Spinal cord (tissue), 10 donors: ENCODE results near the gene CD274. TPM values are rescaled to one million over a fixed set of nuclear protein-coding genes. Genes with fewer than 3 reads are reported as not detected.
"Not testable (repeated sequence)": the region's sequence is repeated elsewhere in the genome, so short reads cannot be mapped to it uniquely, and the experiment has no call there.

Source experiments
- DNase-seq, 6 donors: peaks; one replicate each; pipeline versions ENCODE4 v3.0.0 to v3.0.0-alpha.2; 2013 to 2015; ENCODE audit warnings: low spot score in 6 of 6, low read depth in 4 of 6
- H3K27ac ChIP-seq: one replicate; pipeline ENCODE4 v1.5.1; 2013; ENCODE audit warnings: low read depth, low read length, control low read depth
- H3K27me3 ChIP-seq: one replicate; pipeline ENCODE4 v1.6.1; 2013; ENCODE audit warnings: low read length; ENCODE audit not compliant: control insufficient read depth, insufficient read depth
- H3K36me3 ChIP-seq: one replicate; pipeline ENCODE4 v1.6.1; 2013; ENCODE audit warnings: low read length; ENCODE audit not compliant: control insufficient read depth, insufficient read depth
- H3K4me1 ChIP-seq: one replicate; pipeline ENCODE4 v1.6.1; 2013; ENCODE audit warnings: low read length; ENCODE audit not compliant: control insufficient read depth, insufficient read depth
- H3K4me3 ChIP-seq: one replicate; pipeline ENCODE4 v1.5.1; 2013; ENCODE audit warnings: low read depth, low read length, control low read depth
- H3K9me3 ChIP-seq: one replicate; pipeline ENCODE4 v1.6.1; 2013; ENCODE audit warnings: low read length; ENCODE audit not compliant: control insufficient read depth, insufficient read depth
- WGBS: methylation state at CpG from one replicate; pipeline ENCODE4 v1.1.5; 2013; ENCODE audit warnings: missing lambda C conversion rate; ENCODE audit not compliant: insufficient coverage; 5-methylcytosine and 5-hydroxymethylcytosine counted together
- polyA plus RNA-seq, 2 donors: library from polyadenylated mRNA; unstranded; fragments of 120-200 nt; gene quantifications; one replicate each; pipeline ENCODE4 v1.2.1, GENCODE V29; 2013; ENCODE audit not compliant: insufficient read length in 2 of 2
- total RNA-seq, 2 donors: library from RNA; depleted of rRNA in 1 of 2; stranded (reverse); fragments of 120-200 nt in 1 of 2; fragments of >200 nt in 1 of 2; gene quantifications; one replicate each; pipeline versions ENCODE4 v1.2.3 to v1.2.4, GENCODE V29; 2013 to 2014
- donor health status: healthy.

CD274 gene
- total and polyA plus RNA-seq, 4 donors = 1.4 to 2.8 (median 1.9) TPM

DNA sequence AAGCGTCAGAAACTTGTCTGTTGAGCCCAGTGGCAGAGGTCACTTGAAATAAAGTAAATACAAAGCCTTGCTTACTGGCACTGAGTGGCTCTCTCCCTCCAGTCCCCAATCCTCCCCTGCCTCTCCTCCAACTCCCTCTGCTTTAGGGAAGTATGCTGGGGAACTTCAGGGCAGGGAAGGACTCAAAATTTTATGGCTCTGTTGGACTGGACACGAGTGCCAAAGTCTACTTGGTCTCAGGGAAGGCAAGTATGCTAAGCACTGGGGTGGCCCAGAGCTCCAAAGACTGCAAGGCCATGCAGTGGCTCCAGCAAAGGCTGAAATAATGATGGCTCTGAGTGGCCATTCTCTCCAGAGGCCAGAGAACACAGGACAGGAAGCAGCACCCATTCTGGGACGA lies 22.2 kb upstream of the CD274 start:
- DNase-seq = no peak
- no peak overlapping the region for H3K4me3 ChIP-seq
- H3K36me3 ChIP-seq = peaks cover 13% of the 10 kb centered on the region
- no peaks in the 10 kb centered on the region for H3K4me1 ChIP-seq
- 79% methylated on average over 2 of the region's 3 CpGs for WGBS
- no peak overlapping the region for H3K27ac ChIP-seq
- no peaks in the 10 kb centered on the region for H3K27me3 ChIP-seq
- H3K9me3 ChIP-seq = no peaks in the 10 kb centered on the region

GRCh38 chr9:5428794-5429528 lies 21.4 kb upstream of the CD274 start:
- Histone ChIP-seq H3K27ac (no peak overlapping the region), H3K9me3 (no peaks in the 10 kb centered on the region), H3K4me3 (no peak overlapping the region), H3K4me1 (no peaks in the 10 kb centered on the region), H3K27me3 (no peaks in the 10 kb centered on the region), H3K36me3 (peaks cover 20% of the 10 kb centered on the region)
- no peak for DNase-seq
- 100% methylated on average over 1 of the region's 2 CpGs for WGBS

DNA sequence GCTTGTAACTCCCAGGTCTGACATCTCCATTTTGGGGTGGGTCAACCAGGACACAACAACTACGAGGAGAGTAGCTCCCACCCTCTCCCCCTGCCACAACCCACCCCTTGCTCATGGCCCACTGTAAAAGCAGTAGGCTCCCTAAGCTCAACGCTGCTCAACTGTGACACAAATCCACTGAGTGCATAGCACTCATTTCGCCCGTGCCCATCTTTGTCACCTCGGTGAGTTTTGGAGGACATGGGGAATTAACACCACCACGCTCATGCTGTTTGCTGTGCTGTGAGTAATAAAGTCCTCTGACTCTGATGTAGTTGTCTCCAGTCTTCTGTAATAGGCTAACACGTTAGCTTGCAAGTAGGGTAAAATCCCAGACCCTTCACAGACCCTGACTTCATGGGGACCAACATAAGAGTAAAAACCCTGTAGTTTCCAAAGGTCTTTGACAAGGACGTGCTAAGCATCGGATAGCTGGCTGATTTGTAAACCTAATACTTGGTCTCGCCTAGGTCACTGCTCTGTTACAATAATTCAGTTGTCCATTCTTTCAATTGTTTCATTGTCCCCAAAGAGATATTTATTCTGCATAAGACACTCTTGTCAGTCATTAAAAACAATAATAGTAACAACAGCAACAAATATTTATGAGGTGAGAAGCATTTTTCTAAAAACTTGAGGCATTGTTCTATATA lies 20.3 kb upstream of the CD274 start:
- Histone ChIP-seq H3K27me3 (no peaks in the 10 kb centered on the region), H3K27ac (no peak overlapping the region), H3K36me3 (peaks cover 27% of the 10 kb centered on the region), H3K4me1 (no peaks in the 10 kb centered on the region), H3K4me3 (no peak overlapping the region), H3K9me3 (no peaks in the 10 kb centered on the region)
- no peak for DNase-seq
- 94% methylated on average over 9 of the region's 10 CpGs for WGBS

DNA sequence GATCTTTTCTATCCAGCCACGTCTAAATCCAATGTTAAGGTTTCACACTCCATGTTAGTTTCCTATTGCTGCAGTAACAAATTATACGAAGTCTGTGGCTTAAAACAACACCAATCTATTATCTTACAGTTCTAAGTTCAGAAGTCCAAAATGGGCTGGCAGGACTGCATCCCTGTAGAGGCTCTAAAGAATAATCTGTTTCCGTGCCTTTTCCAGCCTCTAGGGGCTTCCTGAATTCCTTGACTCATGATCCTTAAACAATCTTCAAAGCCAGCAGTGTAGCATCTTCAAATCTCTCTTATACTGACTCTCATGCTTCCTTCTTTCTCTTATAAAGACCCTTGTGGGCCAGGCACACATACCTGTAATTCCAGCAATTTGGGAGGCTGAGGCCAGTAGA lies 19.4 kb upstream of the CD274 start:
- no peak for DNase-seq
- H3K4me1 ChIP-seq = no peaks in the 10 kb centered on the region
- H3K27me3 ChIP-seq = no peaks in the 10 kb centered on the region
- 96% methylated on average over 2 of the region's 3 CpGs for WGBS
- no peak overlapping the region for H3K27ac ChIP-seq
- peaks cover 29% of the 10 kb centered on the region for H3K36me3 ChIP-seq
- H3K9me3 ChIP-seq = no peaks in the 10 kb centered on the region
- H3K4me3 ChIP-seq = no peak overlapping the region

- H3K9me3 ChIP-seq, DNase-seq, H3K27me3 ChIP-seq, H3K27ac ChIP-seq, H3K4me1 ChIP-seq, H3K4me3 ChIP-seq: not testable (repeated sequence)
- peaks cover 29% of the 10 kb centered on the region for H3K36me3 ChIP-seq
- WGBS = 99% methylated on average over 21 of the region's 24 CpGs
Observed at GRCh38 chr9:5432890-5433289, 17.5 kb upstream of the CD274 start.

DNA sequence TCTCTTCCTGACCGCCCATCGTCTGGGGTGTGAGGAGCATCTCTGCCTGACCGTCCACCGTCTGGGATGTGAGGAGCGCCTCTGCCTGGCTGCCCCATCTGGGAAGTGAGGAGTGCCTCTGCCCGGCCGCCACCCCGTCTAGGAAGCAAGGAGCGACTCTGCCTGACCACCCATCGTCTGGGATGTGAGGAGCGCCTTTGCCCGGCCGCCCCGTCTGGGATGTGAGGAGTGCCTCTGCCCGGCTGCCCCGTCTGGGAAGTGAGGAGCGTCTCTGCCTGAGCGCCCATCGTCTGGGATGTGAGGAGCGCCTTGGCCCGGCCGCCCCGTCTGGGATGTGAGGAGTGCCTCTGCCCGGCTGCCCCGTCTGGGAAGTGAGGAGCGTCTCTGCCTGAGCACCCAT lies 17.0 kb upstream of the CD274 start:
- DNase-seq, H3K4me1 ChIP-seq, H3K9me3 ChIP-seq, H3K4me3 ChIP-seq, H3K27ac ChIP-seq, H3K27me3 ChIP-seq: not testable (repeated sequence)
- WGBS = 92% methylated on average over 26 of the region's 26 CpGs
- H3K36me3 ChIP-seq = peaks cover 29% of the 10 kb centered on the region

DNA sequence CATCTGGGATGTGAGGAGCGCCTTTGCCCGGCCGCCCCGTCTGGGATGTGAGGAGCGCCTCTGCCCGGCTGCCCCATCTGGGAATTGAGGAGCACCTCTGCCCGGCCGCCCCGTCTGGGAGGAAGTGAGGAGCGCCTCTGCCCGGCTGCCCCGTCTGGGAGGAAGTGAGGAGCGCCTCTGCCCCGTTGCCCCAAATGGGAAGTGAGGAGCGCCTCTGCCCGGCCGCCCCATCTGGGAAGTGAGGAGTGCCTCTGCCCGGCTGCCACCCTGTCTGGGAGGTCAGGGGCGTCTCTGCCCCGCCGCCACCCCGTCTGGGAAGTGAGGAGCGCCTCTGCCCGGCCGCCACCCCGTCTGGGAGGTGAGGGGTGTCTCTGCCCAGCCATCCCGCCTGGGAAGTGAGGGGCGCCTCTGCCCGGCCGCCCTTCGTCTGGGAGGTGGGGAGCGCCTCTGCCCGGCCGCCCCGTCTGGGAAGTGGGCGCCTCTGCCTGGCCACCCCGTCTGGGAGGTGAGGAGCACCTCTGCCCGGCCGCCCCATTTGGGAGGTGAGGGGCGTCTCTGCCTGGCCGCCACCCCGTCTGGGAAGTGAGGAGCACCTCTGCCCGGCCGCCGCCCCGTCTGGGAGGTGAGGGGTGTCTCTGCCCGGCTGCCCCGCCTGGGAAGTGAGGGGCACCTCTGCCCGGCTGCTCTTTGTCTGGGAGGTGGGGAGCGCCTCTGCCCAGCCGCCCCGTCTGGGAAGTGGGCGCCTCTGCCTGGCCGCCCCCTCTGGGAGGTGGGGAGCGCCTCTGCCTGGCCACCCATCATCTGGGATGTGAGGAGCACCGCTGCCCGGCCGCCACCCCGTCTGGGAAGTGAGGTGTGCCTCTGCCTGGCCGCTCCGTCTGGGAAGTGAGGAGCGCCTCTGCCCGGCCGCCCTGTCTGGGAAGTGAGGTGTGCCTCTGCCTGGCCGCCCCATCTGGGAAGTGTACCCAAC lies 16.2 kb upstream of the CD274 start:
- H3K9me3 ChIP-seq, H3K4me3 ChIP-seq, H3K27ac ChIP-seq, DNase-seq, H3K4me1 ChIP-seq, H3K27me3 ChIP-seq: not testable (repeated sequence)
- peaks cover 27% of the 10 kb centered on the region for H3K36me3 ChIP-seq
- WGBS = 97% methylated on average over 39 of the region's 65 CpGs

GRCh38 chr9:5435912-5436311 lies 14.4 kb upstream of the CD274 start:
- Histone ChIP-seq H3K4me1 (peaks cover 3% of the 10 kb centered on the region), H3K27me3 (no peaks in the 10 kb centered on the region), H3K36me3 (peaks cover 27% of the 10 kb centered on the region), H3K9me3 (no peaks in the 10 kb centered on the region), H3K4me3 (no peak overlapping the region), H3K27ac (no peak overlapping the region)
- WGBS = 97% methylated on average over 3 of the region's 3 CpGs
- no peak for DNase-seq

- Histone ChIP-seq H3K4me1 (peaks cover 3% of the 10 kb centered on the region), H3K27me3 (no peaks in the 10 kb centered on the region), H3K27ac (no peak overlapping the region), H3K36me3 (peaks cover 27% of the 10 kb centered on the region), H3K4me3 (no peak overlapping the region), H3K9me3 (no peaks in the 10 kb centered on the region)
- no CpG with 5 or more reads among the region's 2 CpGs for WGBS
- DNase-seq = no peak
Observed at GRCh38 chr9:5436441-5436840, 13.9 kb upstream of the CD274 start.
